H1 (cell line): ENCODE results near the gene FOXF1.

Experiments used
- CREB1 ChIP-seq: IDR thresholded peaks from 2 replicates; pipeline ENCODE4 v1.6.1; 2012; ENCODE audit warnings: inconsistent platforms
- CTCF ChIP-seq, 3 experiments: IDR thresholded peaks; 1 replicate in 2 of 3; 2 replicates in 1 of 3; pipeline versions ENCODE4 v1.5.1 to v1.6.1; 2011; ENCODE audit warnings: low read length in 3 of 3, mild to moderate bottlenecking in 3 of 3, inconsistent platforms in 2 of 3, low read depth in 1 of 3, moderate library complexity in 1 of 3; ENCODE audit not compliant: insufficient read depth in 1 of 3; ENCODE audit errors: control extremely low read depth in 1 of 3
- POLR2AphosphoS5 ChIP-seq: IDR thresholded peaks from 2 replicates; pipeline ENCODE4 v1.6.1; 2011; ENCODE audit warnings: low read depth, low read length

DNA sequence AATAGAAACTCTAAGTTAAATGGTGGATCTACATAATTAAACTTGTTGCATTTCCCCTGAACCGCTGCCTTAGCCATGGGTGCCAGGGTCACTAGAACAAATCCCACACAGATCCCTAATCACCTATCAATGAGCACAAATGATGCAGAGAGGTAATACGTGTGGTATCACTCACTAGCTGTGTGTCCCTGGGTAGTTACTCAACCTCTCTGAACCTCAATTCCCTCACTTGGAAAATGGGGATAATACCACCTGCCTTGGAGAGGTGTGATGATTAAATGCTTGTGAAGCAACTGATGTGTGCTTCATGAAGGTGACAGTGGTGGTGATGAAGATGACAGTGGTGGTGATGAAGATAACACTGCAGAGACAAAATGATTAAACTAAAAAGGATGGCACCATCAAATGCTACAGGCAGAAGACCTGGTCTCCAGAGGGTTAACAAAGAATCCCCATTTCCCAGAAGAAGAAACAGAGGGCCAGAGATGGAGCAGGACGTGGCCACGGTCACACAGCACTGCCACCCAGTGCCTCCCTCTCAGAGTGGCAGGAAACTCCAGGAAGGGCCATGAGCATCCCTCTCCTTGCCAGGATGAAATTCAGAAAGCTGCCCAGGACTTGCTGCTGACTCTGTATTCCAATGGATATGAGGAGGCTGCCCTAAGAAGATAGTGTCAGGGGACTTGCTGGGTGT lies 17.9 kb upstream of the FOXF1 start:
- TF ChIP-seq CTCF (IDR thresholded peaks at IDR 0.05; ENCODE audit: control extremely low read depth in 1 of 3, insufficient read depth in 1 of 3, low read depth in 1 of 3, low read length in 3 of 3) (no peak), CREB1 (no peak), POLR2AphosphoS5 (no peak)
